Non-pigmented ciliary epithelial cell (primary cell): Measurements from ENCODE around the gene SPNS3.

Source experiments
- DNase-seq: peaks from one replicate; pipeline ENCODE4 v3.0.0-alpha.2; 2010; ENCODE audit warnings: low read depth

Gene SPNS3

GRCh38 chr17:4509923-4510617 lies 76.3 kb downstream of the SPNS3 start:
- DNase-seq: no peak

- no peak for DNase-seq
Observed at GRCh38 chr17:4510618-4510941, 76.8 kb downstream of the SPNS3 start.

GRCh38 chr17:4511199-4511932 lies 77.6 kb downstream of the SPNS3 start:
- DNase-seq: no peak

- no peak for DNase-seq
Observed at GRCh38 chr17:4512156-4513112, 78.7 kb downstream of the SPNS3 start.

- DNase-seq: no peak
Observed at GRCh38 chr17:4513113-4514032, 79.6 kb downstream of the SPNS3 start.

GRCh38 chr17:4514206-4514605 lies 80.5 kb downstream of the SPNS3 start:
- DNase-seq: no peak

- no peak for DNase-seq
Observed at GRCh38 chr17:4514779-4515178, 81.0 kb downstream of the SPNS3 start.

- DNase-seq: no peak
Observed at GRCh38 chr17:4515501-4515900, 81.8 kb downstream of the SPNS3 start.

- no peak for DNase-seq
Observed at GRCh38 chr17:4516735-4517134, 83.0 kb downstream of the SPNS3 start.

GRCh38 chr17:4518901-4519300 lies 85.2 kb downstream of the SPNS3 start:
- no peak for DNase-seq

GRCh38 chr17:4519361-4519788 lies 85.6 kb downstream of the SPNS3 start:
- no peak for DNase-seq

- DNase-seq: no peak
Observed at GRCh38 chr17:4520060-4520893, 86.5 kb downstream of the SPNS3 start.

GRCh38 chr17:4520894-4521600 lies 87.3 kb downstream of the SPNS3 start:
- no peak for DNase-seq

GRCh38 chr17:4522661-4523060 lies 88.9 kb downstream of the SPNS3 start:
- DNase-seq: no peak

- DNase-seq: no peak
Observed at GRCh38 chr17:4523946-4524345, 90.2 kb downstream of the SPNS3 start.

- DNase-seq: no peak
Observed at GRCh38 chr17:4525691-4526397, 92.1 kb downstream of the SPNS3 start.

- no peak for DNase-seq
Observed at GRCh38 chr17:4527134-4527533, 93.4 kb downstream of the SPNS3 start.

- no peak for DNase-seq
Observed at GRCh38 chr17:4527566-4528125, 93.9 kb downstream of the SPNS3 start.

GRCh38 chr17:4529533-4530152 lies 95.9 kb downstream of the SPNS3 start:
- DNase-seq: no peak
